IMR-90 (cell line): ENCODE measurements around the gene NAT14. TPM values are rescaled to one million over a fixed set of nuclear protein-coding genes. Genes with fewer than 3 reads are reported as not detected.

ENCODE experiments used
- ATAC-seq: fragments of 200-7000 bp; cut with Tn5 transposase; 2 replicates; pipeline ENCODE4 v1.9.1; 2020; ENCODE audit warnings: low read depth, mild to moderate bottlenecking, moderate library complexity
- BruUV-seq: library from RNA; stranded (reverse); fragments of 400-500 nt; replicated peaks from 2 replicates; lab custom pipeline; 2021; lab: Mats Ljungman, UMichigan
- CTCF ChIA-PET: fragments of 300-600 bp; formaldehyde crosslinking; extraction: SDS; loops from one replicate; lab custom pipeline; 2021; ENCODE audit warnings: antibody characterized with exemption; lab: Yijun Ruan, JAX
- POLR2A ChIA-PET: fragments of 300-600 bp; sonication (Branson Sonifier 250); formaldehyde crosslinking; loops from one replicate; lab custom pipeline; 2022; ENCODE audit warnings: antibody characterized with exemption; ENCODE audit not compliant: unreplicated experiment; lab: Charles Lee
- DNase-seq: peaks from one replicate; pipeline ENCODE4 v3.0.0; 2013
- H2AFZ ChIP-seq: replicated peaks from 2 replicates; pipeline ENCODE3; 2013; ENCODE audit warnings: low read length, mild to moderate bottlenecking; ENCODE audit not compliant: poor library complexity
- H2AK5ac ChIP-seq: 2 replicates; pipeline ENCODE4 v1.6.1; 2013; ENCODE audit warnings: low read depth, low read length, inconsistent platforms
- H2AK9ac ChIP-seq: replicated peaks from 2 replicates; pipeline ENCODE3; 2013; ENCODE audit warnings: mild to moderate bottlenecking, low read depth, low read length, moderate library complexity; ENCODE audit not compliant: poor library complexity
- H2BK120ac ChIP-seq: 2 replicates; pipeline ENCODE4 v1.6.1; 2013; ENCODE audit warnings: low read depth, low read length, inconsistent platforms
- H2BK15ac ChIP-seq: 3 replicates; pipeline ENCODE4 v1.6.1; 2013; ENCODE audit warnings: low read depth, low read length, inconsistent platforms
- H2BK20ac ChIP-seq: 2 replicates; pipeline ENCODE4 v1.6.1; 2013; ENCODE audit warnings: low read depth, mild to moderate bottlenecking, inconsistent platforms, low read length, moderate library complexity
- H2BK5ac ChIP-seq: 2 replicates; pipeline ENCODE4 v1.6.1; 2013; ENCODE audit warnings: mild to moderate bottlenecking, low read depth, low read length, inconsistent platforms; ENCODE audit not compliant: poor library complexity, severe bottlenecking
- H3K14ac ChIP-seq: replicated peaks from 2 replicates; pipeline ENCODE4 v1.6.1; 2013; ENCODE audit warnings: low read depth, low read length, inconsistent platforms
- H3K18ac ChIP-seq: 2 replicates; pipeline ENCODE4 v1.6.1; 2013; ENCODE audit warnings: low read depth, low read length, control low read depth
- H3K23ac ChIP-seq: 2 replicates; pipeline ENCODE4 v1.6.1; 2013; ENCODE audit warnings: low read depth, low read length, inconsistent platforms
- H3K27ac ChIP-seq: 2 replicates; pipeline ENCODE4 v1.5.1; 2013; ENCODE audit warnings: mild to moderate bottlenecking, control low read depth, low read length; ENCODE audit not compliant: insufficient read depth
- H3K27me3 ChIP-seq: 2 replicates; pipeline ENCODE4 v1.6.1; 2013; ENCODE audit warnings: low read length; ENCODE audit not compliant: control insufficient read depth, insufficient read depth
- H3K36me3 ChIP-seq: 2 replicates; pipeline ENCODE4 v1.6.1; 2013; ENCODE audit warnings: low read length, mixed read lengths; ENCODE audit not compliant: control insufficient read depth, insufficient read depth
- H3K4ac ChIP-seq: 2 replicates; pipeline ENCODE4 v1.6.1; 2013; ENCODE audit warnings: low read depth, low read length, inconsistent platforms
- H3K4me1 ChIP-seq: 2 replicates; pipeline ENCODE4 v1.6.1; 2013; ENCODE audit warnings: low read length, mixed read lengths; ENCODE audit not compliant: control insufficient read depth, insufficient read depth
- H3K4me2 ChIP-seq: 2 replicates; pipeline ENCODE4 v1.6.1; 2013; ENCODE audit warnings: low read depth, mild to moderate bottlenecking, control low read depth, low read length, moderate library complexity
- H3K4me3 ChIP-seq: 2 replicates; pipeline ENCODE4 v1.5.1; 2013; ENCODE audit warnings: low read depth, mild to moderate bottlenecking, control low read depth, low read length, moderate library complexity; ENCODE audit not compliant: insufficient read depth
- H3K56ac ChIP-seq: 2 replicates; pipeline ENCODE4 v1.6.1; 2013; ENCODE audit warnings: low read length, inconsistent platforms; ENCODE audit not compliant: insufficient read depth; ENCODE audit errors: extremely low read depth
- H3K79me1 ChIP-seq, 2 experiments: 2 replicates each; pipeline ENCODE4 v1.6.1; 2013; ENCODE audit warnings: low read length in 2 of 2, inconsistent platforms in 1 of 2, low read depth in 1 of 2
- H3K9ac ChIP-seq: 2 replicates; pipeline ENCODE4 v1.6.1; 2013; ENCODE audit warnings: low read depth, low read length, control low read depth
- H3K9me1 ChIP-seq: 2 replicates; pipeline ENCODE4 v1.6.1; 2013; ENCODE audit warnings: low read length, inconsistent platforms; ENCODE audit not compliant: insufficient read depth
- H3K9me3 ChIP-seq: 2 replicates; pipeline ENCODE4 v1.6.1; 2013; ENCODE audit warnings: low read length; ENCODE audit not compliant: control insufficient read depth, insufficient read depth
- H4K20me1 ChIP-seq: 2 replicates; pipeline ENCODE4 v1.6.1; 2013; ENCODE audit warnings: low read length, inconsistent platforms; ENCODE audit not compliant: insufficient read depth
- H4K5ac ChIP-seq: 2 replicates; pipeline ENCODE4 v1.6.1; 2013; ENCODE audit warnings: mild to moderate bottlenecking, low read depth, low read length, control low read depth
- H4K8ac ChIP-seq, 2 experiments: 2 replicates each; pipeline ENCODE4 v1.6.1; 2013; ENCODE audit warnings: low read depth in 2 of 2, low read length in 2 of 2, control low read depth in 1 of 2, inconsistent platforms in 1 of 2
- H4K91ac ChIP-seq: 2 replicates; pipeline ENCODE4 v1.6.1; 2013; ENCODE audit warnings: low read depth, low read length, inconsistent platforms; ENCODE audit not compliant: insufficient read depth
- CEBPB ChIP-seq: IDR thresholded peaks from 2 replicates; pipeline ENCODE4 v1.6.1; 2012; ENCODE audit warnings: low read depth, low read length, improper control_type of control experiment
- CHD1 ChIP-seq: IDR thresholded peaks from 2 replicates; pipeline ENCODE4 v1.6.1; 2012; ENCODE audit warnings: low read depth, low read length, improper control_type of control experiment
- ELK1 ChIP-seq: fragments of 150-350 bp; IDR thresholded peaks from 2 replicates; pipeline ENCODE4 v1.6.1; 2016; ENCODE audit warnings: low read depth, mild to moderate bottlenecking, low read length, moderate library complexity, borderline replicate concordance
- FOS ChIP-seq: fragments of 150-350 bp; IDR thresholded peaks from 2 replicates; pipeline ENCODE4 v1.6.1; 2016; ENCODE audit warnings: low read depth, low read length
- MAFK ChIP-seq: IDR thresholded peaks from 2 replicates; pipeline ENCODE4 v1.6.1; 2012; ENCODE audit warnings: low read depth, low read length, improper control_type of control experiment
- MAZ ChIP-seq: IDR thresholded peaks from 2 replicates; pipeline ENCODE4 v1.6.1; 2012; ENCODE audit warnings: low read depth, mild to moderate bottlenecking, low read length, improper control_type of control experiment, moderate library complexity, borderline replicate concordance
- MXI1 ChIP-seq: IDR thresholded peaks from 2 replicates; pipeline ENCODE4 v1.6.1; 2012; ENCODE audit warnings: low read depth, mild to moderate bottlenecking, low read length, moderate library complexity, borderline replicate concordance
- NFE2L2 ChIP-seq: fragments of 150-350 bp; IDR thresholded peaks from 2 replicates; pipeline ENCODE4 v1.6.1; 2016; ENCODE audit warnings: low read depth, mild to moderate bottlenecking, low read length
- POLR2A ChIP-seq: IDR thresholded peaks from 2 replicates; pipeline ENCODE4 v1.6.1; 2012; ENCODE audit warnings: mild to moderate bottlenecking, low read depth, low read length
- RAD21 ChIP-seq: IDR thresholded peaks from 2 replicates; pipeline ENCODE4 v1.6.1; 2012; ENCODE audit warnings: low read length, improper control_type of control experiment
- RCOR1 ChIP-seq: IDR thresholded peaks from 2 replicates; pipeline ENCODE4 v1.6.1; 2012; ENCODE audit warnings: mild to moderate bottlenecking, low read length, improper control_type of control experiment; ENCODE audit not compliant: insufficient replicate concordance
- RFX5 ChIP-seq: IDR thresholded peaks from 2 replicates; pipeline ENCODE4 v1.8.0; 2012; ENCODE audit warnings: low read depth, mild to moderate bottlenecking, low read length, moderate library complexity
- SMC3 ChIP-seq: fragments of 150-350 bp; IDR thresholded peaks from 2 replicates; pipeline ENCODE4 v1.6.1; 2016; ENCODE audit warnings: low read depth, mild to moderate bottlenecking, antibody characterized with exemption, low read length, moderate library complexity
- WGBS, 2 experiments: methylation state at CpG; one replicate each; pipeline versions ENCODE4 v1.1.5 to v1.1.7; 2013; ENCODE audit warnings: missing lambda C conversion rate in 2 of 2; ENCODE audit not compliant: insufficient read length in 1 of 2; ENCODE audit errors: extremely low coverage in 2 of 2; 5-methylcytosine and 5-hydroxymethylcytosine counted together
- dilution Hi-C: fragments of 300-500 bp; cut with HindIII; formaldehyde crosslinking; loops from one replicate; pipeline ENCODE4 v1.14.3; 2018; ENCODE audit warnings: low sequenced_read_pairs; ENCODE audit not compliant: unreplicated experiment
- in situ Hi-C: fragments of 300-500 bp; cut with MboI; formaldehyde crosslinking; loops from 3 replicates; pipeline ENCODE4 v1.14.3; 2019; ENCODE audit warnings: low sequenced_read_pairs, inconsistent platforms, mixed read lengths
- intact Hi-C: fragments of 100-400 bp; cut with micrococcal nuclease; formaldehyde crosslinking; loops from 2 replicates; pipeline ENCODE4 v1.10.0; 2022
- polyA plus RNA-seq, 3 experiments: library from polyadenylated mRNA; depleted of rRNA; stranded (reverse); fragments of >200 nt; gene quantifications; 2 replicates each; pipeline ENCODE4 v1.2.3, GENCODE V29; 2012; ENCODE audit warnings: low replicate concordance in 1 of 3
- total RNA-seq: library from RNA; depleted of rRNA; stranded (reverse); fragments of >200 nt; gene quantifications from 2 replicates; pipeline ENCODE4 v1.2.3, GENCODE V29; 2012
- TF ChIP-seq, protein P1 (sequence below): conservative IDR thresholded peaks from 2 replicates; pipeline ENCODE4 v1.5.1; 2012; ENCODE audit warnings: mild to moderate bottlenecking, low read depth, low read length, improper control_type of control experiment
- TF ChIP-seq, protein P2 (sequence below): fragments of 150-350 bp; IDR thresholded peaks from 2 replicates; pipeline ENCODE4 v1.6.1; 2017; ENCODE audit warnings: mild to moderate bottlenecking, antibody characterized with exemption, low read length, low read depth

The NAT14 gene
- total and polyA plus RNA-seq, 2 of the 4 experiments (the other 2 are of a cell fraction), result 4.3 to 41.2 TPM

- POLR2A ChIA-PET, result no interaction called here
- CTCF ChIA-PET, result no interaction called here
- H4K20me1 ChIP-seq, result no peaks in the 10 kb centered on the region
Measured at GRCh38 chr19:55529636-55530234, 44.7 kb downstream of the NAT14 start.

More at GRCh38 chr19:55529636-55530234, 44.7 kb downstream of the NAT14 start:
- Histone ChIP-seq H3K27me3 (no peaks in the 10 kb centered on the region), H3K23ac (no peak overlapping the region), H3K14ac (no peak overlapping the region), H3K79me1 (0 out of 4 replicates have a peak, but pooled peaks cover 0 to 4% of the 10 kb centered on the region in 2 experiments), H3K36me3 (no peaks in the 10 kb centered on the region), H2AFZ (no peak overlapping the region), H3K9me3 (no peaks in the 10 kb centered on the region), H2BK5ac (no peak overlapping the region), H4K91ac (no peak overlapping the region), H3K18ac (no peak overlapping the region), H3K56ac (no peak overlapping the region), H2AK9ac (no peak overlapping the region), H3K4ac (no peak overlapping the region), H3K4me3 (no peak overlapping the region), H2BK20ac (no peak overlapping the region), H3K4me1 (peaks cover 5% of the 10 kb centered on the region), H4K5ac (no peak overlapping the region), H4K8ac (no peak overlapping the region), H3K27ac (no peak overlapping the region), H2BK15ac (no peak overlapping the region), H2BK120ac (no peak overlapping the region), H3K9me1 (peaks cover 14% of the 10 kb centered on the region), H3K9ac (no peak overlapping the region), H2AK5ac (no peak overlapping the region), H3K4me2 (no peak overlapping the region)
- WGBS, 2 experiments, result 96% methylated on average over 27 of the region's 56 CpGs; no CpG with 5 or more reads in 1 of the 2 experiments
- no TSS peak for BruUV-seq
- DNase-seq, result no peak
- dilution Hi-C loops, result no loop called here
- TF ChIP-seq SMC3, result no peak
- no peak for TF ChIP-seq RFX5
- TF ChIP-seq, protein P1, sequence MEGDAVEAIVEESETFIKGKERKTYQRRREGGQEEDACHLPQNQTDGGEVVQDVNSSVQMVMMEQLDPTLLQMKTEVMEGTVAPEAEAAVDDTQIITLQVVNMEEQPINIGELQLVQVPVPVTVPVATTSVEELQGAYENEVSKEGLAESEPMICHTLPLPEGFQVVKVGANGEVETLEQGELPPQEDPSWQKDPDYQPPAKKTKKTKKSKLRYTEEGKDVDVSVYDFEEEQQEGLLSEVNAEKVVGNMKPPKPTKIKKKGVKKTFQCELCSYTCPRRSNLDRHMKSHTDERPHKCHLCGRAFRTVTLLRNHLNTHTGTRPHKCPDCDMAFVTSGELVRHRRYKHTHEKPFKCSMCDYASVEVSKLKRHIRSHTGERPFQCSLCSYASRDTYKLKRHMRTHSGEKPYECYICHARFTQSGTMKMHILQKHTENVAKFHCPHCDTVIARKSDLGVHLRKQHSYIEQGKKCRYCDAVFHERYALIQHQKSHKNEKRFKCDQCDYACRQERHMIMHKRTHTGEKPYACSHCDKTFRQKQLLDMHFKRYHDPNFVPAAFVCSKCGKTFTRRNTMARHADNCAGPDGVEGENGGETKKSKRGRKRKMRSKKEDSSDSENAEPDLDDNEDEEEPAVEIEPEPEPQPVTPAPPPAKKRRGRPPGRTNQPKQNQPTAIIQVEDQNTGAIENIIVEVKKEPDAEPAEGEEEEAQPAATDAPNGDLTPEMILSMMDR, result no peak
- no peak for TF ChIP-seq RCOR1
- TF ChIP-seq, protein P2, sequence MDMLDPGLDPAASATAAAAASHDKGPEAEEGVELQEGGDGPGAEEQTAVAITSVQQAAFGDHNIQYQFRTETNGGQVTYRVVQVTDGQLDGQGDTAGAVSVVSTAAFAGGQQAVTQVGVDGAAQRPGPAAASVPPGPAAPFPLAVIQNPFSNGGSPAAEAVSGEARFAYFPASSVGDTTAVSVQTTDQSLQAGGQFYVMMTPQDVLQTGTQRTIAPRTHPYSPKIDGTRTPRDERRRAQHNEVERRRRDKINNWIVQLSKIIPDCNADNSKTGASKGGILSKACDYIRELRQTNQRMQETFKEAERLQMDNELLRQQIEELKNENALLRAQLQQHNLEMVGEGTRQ, result no peak
- no peak for TF ChIP-seq CEBPB
- no peak for TF ChIP-seq POLR2A
- TF ChIP-seq RAD21, result no peak
- no peak for TF ChIP-seq FOS
- TF ChIP-seq CHD1, result no peak
- TF ChIP-seq MXI1, result no peak
- no peak for TF ChIP-seq MAZ
- TF ChIP-seq ELK1, result no peak
- no peak for TF ChIP-seq NFE2L2
- TF ChIP-seq MAFK, result no peak
- intact Hi-C loops, result no loop called here
- in situ Hi-C loops, result no loop called here
- no peak for ATAC-seq
